H1 (cell line): ENCODE data around the gene CTIF. TPM values are rescaled to one million over a fixed set of nuclear protein-coding genes. Genes with fewer than 3 reads are reported as not detected.

Source experiments
- CTCF ChIA-PET: fragments of 300-600 bp; sonication (Branson Sonifier 250); formaldehyde crosslinking; loops from one replicate; lab custom pipeline; 2021; ENCODE audit not compliant: partially characterized antibody; lab: Charles Lee
- POLR2A ChIA-PET: fragments of 300-600 bp; sonication (Branson Sonifier 250); formaldehyde crosslinking; loops from one replicate; lab custom pipeline; 2021; ENCODE audit warnings: inconsistent platforms; ENCODE audit not compliant: partially characterized antibody; lab: Charles Lee
- DNase-seq, 2 experiments: peaks; one replicate each; pipeline versions ENCODE4 v3.0.0 to v3.0.0-alpha.2; 2010 to 2022; ENCODE audit warnings: low spot score in 2 of 2, low read depth in 1 of 2, mixed read lengths in 1 of 2
- FAIRE-seq: peaks from 2 replicates; lab custom pipeline; 2011; peaks lifted over from hg19 to GRCh38; lab: Jason Lieb, UNC
- H2AFZ ChIP-seq: 2 replicates; pipeline ENCODE4 v1.8.1; 2012; ENCODE audit warnings: low read length, inconsistent platforms
- H2AK5ac ChIP-seq: 2 replicates; pipeline ENCODE4 v1.6.1; 2013; ENCODE audit warnings: low read depth, low read length
- H2BK120ac ChIP-seq: replicated peaks from 2 replicates; pipeline ENCODE3; 2013; ENCODE audit warnings: low read depth, low read length, inconsistent platforms
- H2BK12ac ChIP-seq: 2 replicates; pipeline ENCODE4 v1.6.1; 2013; ENCODE audit warnings: low read depth, low read length
- H2BK15ac ChIP-seq: 2 replicates; pipeline ENCODE4 v1.6.1; 2013; ENCODE audit warnings: low read length
- H2BK20ac ChIP-seq: 2 replicates; pipeline ENCODE4 v1.6.1; 2013; ENCODE audit warnings: low read length
- H2BK5ac ChIP-seq: 2 replicates; pipeline ENCODE4 v1.6.1; 2013; ENCODE audit warnings: low read depth, low read length
- H3K14ac ChIP-seq: 2 replicates; pipeline ENCODE4 v1.6.1; 2013; ENCODE audit warnings: inconsistent platforms; ENCODE audit not compliant: insufficient read length
- H3K18ac ChIP-seq: 2 replicates; pipeline ENCODE4 v1.6.1; 2013; ENCODE audit warnings: low read length; ENCODE audit errors: extremely low read depth
- H3K23ac ChIP-seq: 2 replicates; pipeline ENCODE4 v1.6.1; 2013; ENCODE audit warnings: inconsistent platforms; ENCODE audit not compliant: insufficient read length
- H3K23me2 ChIP-seq: 2 replicates; pipeline ENCODE4 v1.6.1; 2013; ENCODE audit warnings: low read depth, low read length
- H3K27ac ChIP-seq: 2 replicates; pipeline ENCODE4 v1.6.1; 2011; ENCODE audit warnings: low read depth, low read length, inconsistent platforms
- H3K27me3 ChIP-seq, 4 experiments: replicated peaks in 1 of 4; 1 replicate in 1 of 4; 2 replicates in 3 of 4; pipeline versions ENCODE4 v1.6.1 to v1.8.1; 2011 to 2013; ENCODE audit warnings: low read length in 3 of 4, mild to moderate bottlenecking in 3 of 4, inconsistent platforms in 2 of 4, mixed read lengths in 2 of 4, moderate library complexity in 1 of 4; ENCODE audit not compliant: control insufficient read depth in 3 of 4, insufficient read depth in 3 of 4; ENCODE audit errors: extremely low read depth in 1 of 4
- H3K36me3 ChIP-seq, 4 experiments: 2 replicates each; pipeline versions ENCODE4 v1.6.1 to v1.8.1; 2011 to 2013; ENCODE audit warnings: mild to moderate bottlenecking in 4 of 4, low read length in 3 of 4, moderate library complexity in 2 of 4, control low read depth in 1 of 4, inconsistent platforms in 1 of 4; ENCODE audit not compliant: insufficient read depth in 4 of 4, control insufficient read depth in 2 of 4
- H3K4ac ChIP-seq: replicated peaks from 2 replicates; pipeline ENCODE3; 2013; ENCODE audit warnings: low read length, low read depth, mixed read lengths, inconsistent platforms; ENCODE audit not compliant: insufficient read length
- H3K4me1 ChIP-seq, 4 experiments: replicated peaks in 1 of 4; 1 replicate in 1 of 4; 2 replicates in 3 of 4; pipeline versions ENCODE4 v1.6.1 to v1.8.1; 2011 to 2013; ENCODE audit warnings: low read length in 3 of 4, inconsistent platforms in 2 of 4, mixed read lengths in 1 of 4; ENCODE audit not compliant: insufficient read depth in 4 of 4, control insufficient read depth in 3 of 4
- H3K4me2 ChIP-seq, 2 experiments: 2 replicates each; pipeline versions ENCODE4 v1.6.1 to v1.8.1; 2011 to 2013; ENCODE audit warnings: low read depth in 2 of 2, low read length in 2 of 2, control low read depth in 1 of 2, inconsistent platforms in 1 of 2, mild to moderate bottlenecking in 1 of 2; ENCODE audit not compliant: insufficient read depth in 1 of 2
- H3K4me3 ChIP-seq, 4 experiments: fragments of 200-600, 300-600 bp in 1 of 4; sonication (generic), shearing (Covaris generic), sonication (Bioruptor Twin) in 1 of 4; 2 replicates each; pipeline versions ENCODE4 v1.5.1 to v1.8.1; 2011 to 2016; ENCODE audit warnings: low read length in 4 of 4, low read depth in 3 of 4, control low read depth in 2 of 4, inconsistent platforms in 2 of 4, mild to moderate bottlenecking in 2 of 4, mixed read lengths in 1 of 4, moderate library complexity in 1 of 4; ENCODE audit not compliant: insufficient read depth in 2 of 4; ENCODE audit errors: extremely low read depth in 1 of 4
- H3K56ac ChIP-seq: replicated peaks from 2 replicates; pipeline ENCODE3; 2013; ENCODE audit warnings: low read depth, mild to moderate bottlenecking, mixed read lengths, low read length, inconsistent platforms; ENCODE audit not compliant: insufficient read length
- H3K79me1 ChIP-seq: 2 replicates; pipeline ENCODE4 v1.6.1; 2013; ENCODE audit warnings: low read depth, low read length, control low read depth
- H3K79me2 ChIP-seq, 2 experiments: 2 replicates each; pipeline versions ENCODE4 v1.6.1 to v1.8.1; 2012 to 2013; ENCODE audit warnings: low read length in 2 of 2, mild to moderate bottlenecking in 2 of 2, inconsistent platforms in 1 of 2; ENCODE audit not compliant: insufficient read depth in 2 of 2, control insufficient read depth in 1 of 2
- H3K9ac ChIP-seq, 4 experiments: replicated peaks in 1 of 4; 1 replicate in 1 of 4; 2 replicates in 3 of 4; pipeline versions ENCODE4 v1.6.1 to v1.8.1; 2011 to 2013; ENCODE audit warnings: low read depth in 3 of 4, low read length in 3 of 4, control low read depth in 2 of 4, mild to moderate bottlenecking in 2 of 4, moderate library complexity in 2 of 4, inconsistent platforms in 1 of 4; ENCODE audit errors: extremely low read depth in 1 of 4
- H3K9me3 ChIP-seq, 2 experiments: 2 replicates each; pipeline versions ENCODE4 v1.6.1 to v1.8.1; 2012 to 2013; ENCODE audit warnings: mild to moderate bottlenecking in 2 of 2, moderate library complexity in 2 of 2, control low read depth in 1 of 2, inconsistent platforms in 1 of 2, low read depth in 1 of 2, low read length in 1 of 2, mixed read lengths in 1 of 2; ENCODE audit not compliant: insufficient read depth in 2 of 2
- H4K20me1 ChIP-seq, 2 experiments: replicated peaks in 1 of 2; 2 replicates each; pipeline versions ENCODE3 to v1.8.1; 2011 to 2013; ENCODE audit warnings: inconsistent platforms in 2 of 2, low read length in 2 of 2, mild to moderate bottlenecking in 1 of 2; ENCODE audit not compliant: insufficient read depth in 2 of 2, control insufficient read depth in 1 of 2
- H4K5ac ChIP-seq: 2 replicates; pipeline ENCODE4 v1.6.1; 2013; ENCODE audit warnings: low read length, low read depth, mixed read lengths, inconsistent platforms; ENCODE audit not compliant: insufficient read length
- H4K8ac ChIP-seq: 2 replicates; pipeline ENCODE4 v1.8.0; 2013; ENCODE audit warnings: mild to moderate bottlenecking, moderate library complexity, low read length, inconsistent platforms; ENCODE audit not compliant: insufficient read depth; ENCODE audit errors: extremely low read depth
- H4K91ac ChIP-seq: replicated peaks from 2 replicates; pipeline ENCODE3; 2013; ENCODE audit warnings: low read length, mixed read lengths, inconsistent platforms; ENCODE audit not compliant: insufficient read length
- BACH1 ChIP-seq: IDR thresholded peaks from 2 replicates; pipeline ENCODE4 v1.6.1; 2012; ENCODE audit warnings: low read length, improper control_type of control experiment
- GABPA ChIP-seq: IDR thresholded peaks from 2 replicates; pipeline ENCODE4 v1.6.1; 2011; ENCODE audit warnings: mild to moderate bottlenecking, low read length, moderate library complexity, borderline replicate concordance; ENCODE audit not compliant: insufficient read depth
- GTF2F1 ChIP-seq: IDR thresholded peaks from 2 replicates; pipeline ENCODE4 v1.6.1; 2012; ENCODE audit warnings: low read depth, low read length, improper control_type of control experiment, borderline replicate concordance
- HDAC2 ChIP-seq, 2 experiments: fragments of 300-600 bp in 1 of 2; sonication (generic) in 1 of 2; IDR thresholded peaks; 2 replicates each; pipeline ENCODE4 v1.6.1; 2011 to 2012; ENCODE audit warnings: low read depth in 2 of 2, low read length in 2 of 2, mild to moderate bottlenecking in 2 of 2, moderate library complexity in 2 of 2, borderline replicate concordance in 1 of 2, inconsistent platforms in 1 of 2
- NRF1 ChIP-seq: IDR thresholded peaks from 2 replicates; pipeline ENCODE4 v1.6.1; 2011; ENCODE audit warnings: mild to moderate bottlenecking, low read depth, low read length, improper control_type of control experiment
- PHF8 ChIP-seq: fragments of 200-600 bp; sonication (generic); conservative IDR thresholded peaks from 2 replicates; pipeline ENCODE4 v1.7.1; 2012; ENCODE audit warnings: low read depth, mild to moderate bottlenecking, inconsistent platforms, low read length, moderate library complexity
- POLR2A ChIP-seq, 2 experiments: IDR thresholded peaks; 1 replicate in 1 of 2; 2 replicates in 1 of 2; pipeline ENCODE4 v1.6.1; 2011; ENCODE audit warnings: low read depth in 2 of 2, low read length in 2 of 2, mild to moderate bottlenecking in 2 of 2; ENCODE audit errors: control extremely low read depth in 1 of 2
- RXRA ChIP-seq: IDR thresholded peaks from 2 replicates; pipeline ENCODE4 v1.6.1; 2011; ENCODE audit warnings: low read depth, mild to moderate bottlenecking, low read length, moderate library complexity; ENCODE audit not compliant: insufficient read depth
- YY1 ChIP-seq: IDR thresholded peaks from 2 replicates; pipeline ENCODE4 v1.6.1; 2011; ENCODE audit warnings: low read depth, mild to moderate bottlenecking, low read length
- whole genome bisulfite sequencing, 2 experiments: shearing (Covaris generic) in 1 of 2; methylation state at CpG; one replicate each; pipeline versions ENCODE4 v1.1.6 to v1.1.7; 2013 to 2015; ENCODE audit warnings: low lambda C conversion rate in 2 of 2, mixed read lengths in 2 of 2, inconsistent platforms in 1 of 2, low coverage in 1 of 2, missing lambda C conversion rate in 1 of 2; ENCODE audit not compliant: insufficient replicate concordance in 2 of 2, insufficient coverage in 1 of 2, insufficient read length in 1 of 2; ENCODE audit errors: extremely low coverage in 1 of 2, missing lambda C conversion rate in 1 of 2; 5-methylcytosine and 5-hydroxymethylcytosine counted together
- polyA plus RNA-seq, 7 experiments: library from polyadenylated mRNA; depleted of rRNA in 3 of 7; stranded (reverse) in 5 of 7; unstranded in 2 of 7; fragments of >200 nt in 5 of 7; fragments of 200-250 nt in 2 of 7; gene quantifications; 1 replicate in 5 of 7; 2 replicates in 1 of 7; 4 replicates in 1 of 7; pipeline versions ENCODE4 v1.2.1 to v1.2.3, GENCODE V29; 2011 to 2013; ENCODE audit warnings: missing spikeins in 2 of 7, mixed read lengths in 2 of 7
- total RNA-seq: library from RNA; stranded (reverse); fragmentation: NEBNext Ultra II Directional; extraction: Animal tissue kit (Norgen Biotek cat#: 25700); gene quantifications from 2 replicates; pipeline ENCODE4 v1.2.1, GENCODE V29; 2021
- TF ChIP-seq, protein P1 (sequence below): IDR thresholded peaks from 2 replicates; pipeline ENCODE4 v1.6.1; 2012; ENCODE audit warnings: low read length, inconsistent platforms
- TF ChIP-seq, protein P2 (sequence below): IDR thresholded peaks from 2 replicates; pipeline ENCODE4 v1.6.1; 2012; ENCODE audit warnings: inconsistent platforms

Gene CTIF
- total and polyA plus RNA-seq, 2 of the 8 experiments (the other 6 are each of a cell fraction or from before 2014, with no cell fraction given), result 9.0 to 17.8 TPM

DNA sequence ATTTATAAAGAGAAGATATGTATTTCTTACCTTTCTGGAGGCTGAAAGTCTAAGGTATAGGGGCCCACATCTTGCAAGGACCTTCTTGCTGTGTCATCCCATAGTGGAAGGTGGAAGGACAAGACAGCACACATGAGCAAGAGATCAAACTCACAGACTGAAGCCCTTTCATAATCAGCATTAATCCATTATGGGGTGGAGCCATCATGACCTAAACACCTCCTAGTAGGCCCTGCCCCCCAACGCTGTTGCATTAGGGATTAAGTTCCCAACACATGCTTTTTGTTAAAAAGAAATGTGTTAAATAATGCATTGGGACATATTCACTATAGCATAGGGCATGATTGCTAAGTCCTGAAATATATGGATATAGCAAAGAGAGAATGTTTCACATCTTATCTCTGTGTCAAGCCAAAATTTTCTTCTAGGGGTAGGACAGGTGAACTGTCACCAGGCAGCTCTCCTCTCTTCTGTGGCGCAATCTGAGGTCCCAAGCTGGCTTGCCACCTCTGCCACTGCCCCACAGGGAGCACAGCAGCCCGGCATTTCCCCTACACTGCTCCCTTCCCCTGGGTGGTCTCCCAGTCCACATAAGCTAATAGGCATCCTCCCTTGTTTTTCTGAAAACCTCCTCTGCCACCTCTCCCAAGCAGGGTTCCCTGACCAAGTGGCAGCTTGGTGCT, 8.3 kb upstream of the CTIF start:
- ChIA-PET POLR2A (interaction anchor here (0.6 to 1.0 kb wide), 2 partner anchors 8 to 172 kb away, joined by 3 read pairs; partner anchors contain the start of gene CTIF), CTCF (interaction anchor here (0.5 to 1.3 kb wide), 5 partner anchors 7 to 119 kb away, joined by 3 read pairs; no protein-coding TSS in a partner anchor)
- H4K5ac ChIP-seq, result no peak overlapping the region
- H2BK12ac ChIP-seq, result no peak overlapping the region
- no peaks in the 10 kb centered on the region for H3K23me2 ChIP-seq
- no peaks in the 10 kb centered on the region for H3K79me2 ChIP-seq
- H4K8ac ChIP-seq, result no peak overlapping the region
- H2BK5ac ChIP-seq, result no peak overlapping the region
- H3K79me1 ChIP-seq, result no peaks in the 10 kb centered on the region
- H2BK120ac ChIP-seq, result no peak overlapping the region
- DNase-seq (no peak), FAIRE-seq (no peak)
- no peak overlapping the region for H2BK20ac ChIP-seq
- H3K56ac ChIP-seq, result no peak overlapping the region
- no peak overlapping the region for H3K9ac ChIP-seq
- 88% methylated on average over 3 of the region's 3 CpGs; no CpG with 5 or more reads in 1 of the 2 experiments for WGBS, 2 experiments
- H2AK5ac ChIP-seq, result no peak overlapping the region
- no peak overlapping the region for H4K91ac ChIP-seq
- H3K27me3 ChIP-seq, result no peaks in the 10 kb centered on the region
- no peak overlapping the region for H3K14ac ChIP-seq
- no peaks in the 10 kb centered on the region for H4K20me1 ChIP-seq
- no peak overlapping the region for H3K4me3 ChIP-seq
- H3K4me2 ChIP-seq, result no peak overlapping the region
- peaks cover 0 to 4% (median 2%) of the 10 kb centered on the region in 4 experiments; a peak in 1 of 7 replicates for H3K4me1 ChIP-seq
- H3K18ac ChIP-seq, result no peak overlapping the region
- H2BK15ac ChIP-seq, result no peak overlapping the region
- no peak overlapping the region for H3K23ac ChIP-seq
- H2AFZ ChIP-seq, result no peak overlapping the region
- no peaks in the 10 kb centered on the region for H3K36me3 ChIP-seq
- no peaks in the 10 kb centered on the region for H3K9me3 ChIP-seq
- H3K27ac ChIP-seq, result no peak overlapping the region
- H3K4ac ChIP-seq, result no peak overlapping the region
- TF ChIP-seq HDAC2 (IDR thresholded peaks at IDR 0.05; ENCODE audit: borderline replicate concordance in 1 of 2, low read depth in 2 of 2, low read length in 2 of 2), result no peak
- TF ChIP-seq POLR2A (IDR thresholded peaks at IDR 0.05; ENCODE audit: control extremely low read depth in 1 of 2, low read depth in 2 of 2, low read length in 2 of 2), result no peak
- TF ChIP-seq GABPA, result no peak
- TF ChIP-seq, protein P1, sequence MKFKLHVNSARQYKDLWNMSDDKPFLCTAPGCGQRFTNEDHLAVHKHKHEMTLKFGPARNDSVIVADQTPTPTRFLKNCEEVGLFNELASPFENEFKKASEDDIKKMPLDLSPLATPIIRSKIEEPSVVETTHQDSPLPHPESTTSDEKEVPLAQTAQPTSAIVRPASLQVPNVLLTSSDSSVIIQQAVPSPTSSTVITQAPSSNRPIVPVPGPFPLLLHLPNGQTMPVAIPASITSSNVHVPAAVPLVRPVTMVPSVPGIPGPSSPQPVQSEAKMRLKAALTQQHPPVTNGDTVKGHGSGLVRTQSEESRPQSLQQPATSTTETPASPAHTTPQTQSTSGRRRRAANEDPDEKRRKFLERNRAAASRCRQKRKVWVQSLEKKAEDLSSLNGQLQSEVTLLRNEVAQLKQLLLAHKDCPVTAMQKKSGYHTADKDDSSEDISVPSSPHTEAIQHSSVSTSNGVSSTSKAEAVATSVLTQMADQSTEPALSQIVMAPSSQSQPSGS, result no peak
- TF ChIP-seq GTF2F1, result no peak
- TF ChIP-seq, protein P2, sequence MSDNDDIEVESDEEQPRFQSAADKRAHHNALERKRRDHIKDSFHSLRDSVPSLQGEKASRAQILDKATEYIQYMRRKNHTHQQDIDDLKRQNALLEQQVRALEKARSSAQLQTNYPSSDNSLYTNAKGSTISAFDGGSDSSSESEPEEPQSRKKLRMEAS, result no peak
- TF ChIP-seq RXRA, result no peak
- no peak for TF ChIP-seq YY1
- TF ChIP-seq NRF1, result no peak
- TF ChIP-seq BACH1, result no peak
- no peak for TF ChIP-seq PHF8
